Gastrocnemius medialis (tissue), 4 donors: ENCODE measurements around the gene TMEM129.

ENCODE experiments used
- POLR2A ChIP-seq, 2 donors: fragments of 450-650 bp; IDR thresholded peaks; one replicate each; pipeline ENCODE4 v1.6.1; 2017; ENCODE audit warnings: antibody characterized with exemption in 2 of 2, mild to moderate bottlenecking in 2 of 2, moderate library complexity in 2 of 2
- TF ChIP-seq, protein P1 (sequence below), 5 experiments: fragments of 450-650 bp in 3 of 5; fragments of 200-600 bp in 2 of 5; sonication (generic) in 2 of 5; IDR thresholded peaks in 4 of 5; conservative IDR thresholded peaks in 1 of 5; 1 replicate in 4 of 5; 2 replicates in 1 of 5; pipeline ENCODE4 v1.5.1; 2016 to 2019; ENCODE audit warnings: antibody characterized with exemption in 5 of 5, mild to moderate bottlenecking in 3 of 5, moderate library complexity in 3 of 5

DNA sequence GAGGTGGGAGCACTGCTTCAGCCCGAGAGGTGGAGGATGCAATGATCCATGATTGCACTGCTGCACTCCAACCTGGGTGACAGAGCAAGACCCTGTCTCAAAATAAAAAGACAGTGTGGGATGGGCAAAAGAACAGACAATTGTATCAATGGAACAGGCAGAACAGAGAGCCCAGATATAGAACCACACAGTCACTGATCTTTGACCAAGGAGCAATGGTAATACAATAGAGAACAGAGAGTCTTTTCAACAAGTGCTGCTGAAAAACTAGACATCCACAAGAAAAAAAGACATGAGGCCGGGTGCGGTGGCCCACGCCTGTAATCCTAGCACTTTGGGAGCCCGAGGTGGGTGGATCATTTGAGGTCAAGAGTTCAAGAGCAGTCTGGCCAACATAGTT lies 42.9 kb downstream of the TMEM129 start:
- TF ChIP-seq, protein P1, sequence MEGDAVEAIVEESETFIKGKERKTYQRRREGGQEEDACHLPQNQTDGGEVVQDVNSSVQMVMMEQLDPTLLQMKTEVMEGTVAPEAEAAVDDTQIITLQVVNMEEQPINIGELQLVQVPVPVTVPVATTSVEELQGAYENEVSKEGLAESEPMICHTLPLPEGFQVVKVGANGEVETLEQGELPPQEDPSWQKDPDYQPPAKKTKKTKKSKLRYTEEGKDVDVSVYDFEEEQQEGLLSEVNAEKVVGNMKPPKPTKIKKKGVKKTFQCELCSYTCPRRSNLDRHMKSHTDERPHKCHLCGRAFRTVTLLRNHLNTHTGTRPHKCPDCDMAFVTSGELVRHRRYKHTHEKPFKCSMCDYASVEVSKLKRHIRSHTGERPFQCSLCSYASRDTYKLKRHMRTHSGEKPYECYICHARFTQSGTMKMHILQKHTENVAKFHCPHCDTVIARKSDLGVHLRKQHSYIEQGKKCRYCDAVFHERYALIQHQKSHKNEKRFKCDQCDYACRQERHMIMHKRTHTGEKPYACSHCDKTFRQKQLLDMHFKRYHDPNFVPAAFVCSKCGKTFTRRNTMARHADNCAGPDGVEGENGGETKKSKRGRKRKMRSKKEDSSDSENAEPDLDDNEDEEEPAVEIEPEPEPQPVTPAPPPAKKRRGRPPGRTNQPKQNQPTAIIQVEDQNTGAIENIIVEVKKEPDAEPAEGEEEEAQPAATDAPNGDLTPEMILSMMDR (IDR thresholded peaks at IDR 0.05 in 4 of 5, conservative IDR thresholded peaks at IDR 0.05 in 1 of 5) = no peak
- TF ChIP-seq POLR2A (IDR thresholded peaks at IDR 0.05) = no peak
